ENCODE results near the gene CDHR3. TPM values are rescaled to one million over a fixed set of nuclear protein-coding genes. Genes with fewer than 3 reads are reported as not detected.

CDHR3 gene
- polyA plus RNA-seq, 3 donors: 0.16 TPM; not detected in 2

DNA sequence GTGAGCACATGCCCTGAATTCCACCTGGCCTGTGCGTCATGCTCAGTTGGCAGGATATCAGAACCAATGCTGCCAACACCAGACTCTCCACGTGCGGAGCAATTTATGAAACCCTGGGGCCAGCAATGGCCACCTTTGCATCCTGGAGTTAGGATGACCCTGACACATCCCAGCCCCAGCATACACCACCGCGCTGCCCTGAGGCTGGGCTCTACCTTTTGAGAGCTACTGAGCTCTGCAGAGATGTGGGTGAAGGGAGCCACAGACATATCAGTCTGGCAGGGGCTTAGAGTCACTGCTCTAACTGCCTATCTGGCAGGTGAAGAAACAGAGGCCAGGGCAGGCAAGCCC lies 107.1 kb downstream of the CDHR3 start:
- Mint-ChIP-seq H3K4me1 (peaks cover 33% of the 10 kb centered on the region), H3K27me3 (ENCODE audit: low read depth in 3 of 3) (peaks cover 0 to 3% (median 1%) of the 10 kb centered on the region in 3 donors), H3K36me3 (no peaks in the 10 kb centered on the region), H3K27ac (no peak overlapping the region), H3K9me3 (no peaks in the 10 kb centered on the region), H3K4me3 (no peak overlapping the region)
- H3K27me3 ChIP-seq (ENCODE audit: control insufficient read depth in 2 of 2, insufficient read depth in 2 of 2, low read length in 2 of 2): no peaks in the 10 kb centered on the region
- no peaks in the 10 kb centered on the region for H3K9me3 ChIP-seq (replicated peaks in 1 of 2; ENCODE audit: control insufficient read depth in 1 of 2, insufficient read depth in 1 of 2, low read length in 2 of 2)
- H3K79me2 ChIP-seq (ENCODE audit: insufficient read depth, low read length): no peaks in the 10 kb centered on the region
- no peak overlapping the region for H3K4me2 ChIP-seq (replicated peaks; ENCODE audit: extremely low read depth, low read length, poor library complexity, severe bottlenecking)
- no peaks in the 10 kb centered on the region for H3K36me3 ChIP-seq (replicated peaks in 1 of 2; ENCODE audit: control insufficient read depth in 1 of 2, insufficient read depth in 2 of 2, low read length in 2 of 2)
- TF ChIP-seq, protein P1, sequence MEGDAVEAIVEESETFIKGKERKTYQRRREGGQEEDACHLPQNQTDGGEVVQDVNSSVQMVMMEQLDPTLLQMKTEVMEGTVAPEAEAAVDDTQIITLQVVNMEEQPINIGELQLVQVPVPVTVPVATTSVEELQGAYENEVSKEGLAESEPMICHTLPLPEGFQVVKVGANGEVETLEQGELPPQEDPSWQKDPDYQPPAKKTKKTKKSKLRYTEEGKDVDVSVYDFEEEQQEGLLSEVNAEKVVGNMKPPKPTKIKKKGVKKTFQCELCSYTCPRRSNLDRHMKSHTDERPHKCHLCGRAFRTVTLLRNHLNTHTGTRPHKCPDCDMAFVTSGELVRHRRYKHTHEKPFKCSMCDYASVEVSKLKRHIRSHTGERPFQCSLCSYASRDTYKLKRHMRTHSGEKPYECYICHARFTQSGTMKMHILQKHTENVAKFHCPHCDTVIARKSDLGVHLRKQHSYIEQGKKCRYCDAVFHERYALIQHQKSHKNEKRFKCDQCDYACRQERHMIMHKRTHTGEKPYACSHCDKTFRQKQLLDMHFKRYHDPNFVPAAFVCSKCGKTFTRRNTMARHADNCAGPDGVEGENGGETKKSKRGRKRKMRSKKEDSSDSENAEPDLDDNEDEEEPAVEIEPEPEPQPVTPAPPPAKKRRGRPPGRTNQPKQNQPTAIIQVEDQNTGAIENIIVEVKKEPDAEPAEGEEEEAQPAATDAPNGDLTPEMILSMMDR (IDR thresholded peaks at IDR 0.05): no peak
- H3K4me3 ChIP-seq (replicated peaks in 1 of 3; ENCODE audit: low read depth in 2 of 3, low read length in 3 of 3): no peak overlapping the region
- H3K4me1 ChIP-seq (ENCODE audit: control insufficient read depth in 1 of 2, insufficient read depth in 2 of 2, low read length in 2 of 2): peaks cover 16 to 24% of the 10 kb centered on the region in 2 donors
- no peak overlapping the region for H2AFZ ChIP-seq (ENCODE audit: insufficient read depth, low read depth, low read length, poor library complexity, severe bottlenecking)
- intact Hi-C loops (cut with micrococcal nuclease): no loop called here
- 79% methylated on average over 5 of the region's 5 CpGs for WGBS (ENCODE audit: insufficient coverage)
- H4K20me1 ChIP-seq (ENCODE audit: insufficient read depth, low read length): no peaks in the 10 kb centered on the region
- no peak overlapping the region for H3K9ac ChIP-seq (ENCODE audit: insufficient read depth, low read length, poor library complexity, severe bottlenecking)
- DNase-seq: no peak
- no peak overlapping the region for H3K27ac ChIP-seq (ENCODE audit: low read depth in 1 of 2, low read length in 2 of 2)

- Histone ChIP-seq H3K4me2 (replicated peaks; ENCODE audit: extremely low read depth, low read length, poor library complexity, severe bottlenecking) (peak overlapping the region; percentile 56), H3K27ac (ENCODE audit: low read depth in 1 of 2, low read length in 2 of 2) (peak overlapping the region in 1 of 2 donors; percentile 39), H2AFZ (ENCODE audit: insufficient read depth, low read depth, low read length, poor library complexity, severe bottlenecking) (peak overlapping the region; percentile 78), H3K9me3 (replicated peaks in 1 of 2; ENCODE audit: control insufficient read depth in 1 of 2, insufficient read depth in 1 of 2, low read length in 2 of 2) (no peaks in the 10 kb centered on the region), H3K79me2 (ENCODE audit: insufficient read depth, low read length) (no peaks in the 10 kb centered on the region), H3K27me3 (ENCODE audit: control insufficient read depth in 2 of 2, insufficient read depth in 2 of 2, low read length in 2 of 2) (no peaks in the 10 kb centered on the region), H4K20me1 (ENCODE audit: insufficient read depth, low read length) (no peaks in the 10 kb centered on the region), H3K4me3 (replicated peaks in 1 of 3; ENCODE audit: low read depth in 2 of 3, low read length in 3 of 3) (peak overlapping the region in 1 of 3 experiments; percentile 45), H3K4me1 (ENCODE audit: control insufficient read depth in 1 of 2, insufficient read depth in 2 of 2, low read length in 2 of 2) (peaks cover 16 to 24% of the 10 kb centered on the region in 2 donors), H3K9ac (ENCODE audit: insufficient read depth, low read length, poor library complexity, severe bottlenecking) (peak overlapping the region; percentile 28), H3K36me3 (replicated peaks in 1 of 2; ENCODE audit: control insufficient read depth in 1 of 2, insufficient read depth in 2 of 2, low read length in 2 of 2) (no peaks in the 10 kb centered on the region)
- intact Hi-C loops (cut with micrococcal nuclease): no loop called here
- no peaks in the 10 kb centered on the region for H3K36me3 Mint-ChIP-seq
- TF ChIP-seq, protein P1 (IDR thresholded peaks at IDR 0.05): no peak
- peaks cover 0 to 3% (median 1%) of the 10 kb centered on the region in 3 donors for H3K27me3 Mint-ChIP-seq (ENCODE audit: low read depth in 3 of 3)
- H3K27ac Mint-ChIP-seq: peak overlapping the region in 1 of 7 donors; percentile 58
- no peak for DNase-seq
- WGBS (ENCODE audit: insufficient coverage): 69% methylated on average over 5 of the region's 8 CpGs
- no peaks in the 10 kb centered on the region for H3K9me3 Mint-ChIP-seq
- no peak overlapping the region for H3K4me3 Mint-ChIP-seq
- H3K4me1 Mint-ChIP-seq: peaks cover 31% of the 10 kb centered on the region
These were observed 107.6 kb downstream of the CDHR3 start for GRCh38 chr7:106070567-106071254.

All from CD14-positive monocyte (primary cell).